Activated CD8-positive, alpha-beta memory T cell treated with anti-CD3 and anti-CD28 coated beads for 36 hours (primary cell): ENCODE measurements around the gene TMCC1. TPM values are rescaled to one million over a fixed set of nuclear protein-coding genes. Genes with fewer than 3 reads are reported as not detected.

Source experiments
- CTCF ChIA-PET: fragments of 350-600 bp; sonication (Branson Sonifier 250); formaldehyde crosslinking; loops from one replicate; lab custom pipeline; 2021; ENCODE audit warnings: antibody characterized with exemption; lab: Charles Lee
- POLR2A ChIA-PET: fragments of 350-600 bp; sonication (Branson Sonifier 250); formaldehyde crosslinking; loops from one replicate; lab custom pipeline; 2021; ENCODE audit warnings: antibody characterized with exemption; lab: Charles Lee
- total RNA-seq, 2 experiments: library from RNA; stranded (reverse); gene quantifications; one replicate each; pipeline ENCODE4 v1.2.3, GENCODE V29; 2021

The TMCC1 gene
- total RNA-seq, 2 experiments from 2014 or later, result 14.7 to 16.3 TPM

DNA sequence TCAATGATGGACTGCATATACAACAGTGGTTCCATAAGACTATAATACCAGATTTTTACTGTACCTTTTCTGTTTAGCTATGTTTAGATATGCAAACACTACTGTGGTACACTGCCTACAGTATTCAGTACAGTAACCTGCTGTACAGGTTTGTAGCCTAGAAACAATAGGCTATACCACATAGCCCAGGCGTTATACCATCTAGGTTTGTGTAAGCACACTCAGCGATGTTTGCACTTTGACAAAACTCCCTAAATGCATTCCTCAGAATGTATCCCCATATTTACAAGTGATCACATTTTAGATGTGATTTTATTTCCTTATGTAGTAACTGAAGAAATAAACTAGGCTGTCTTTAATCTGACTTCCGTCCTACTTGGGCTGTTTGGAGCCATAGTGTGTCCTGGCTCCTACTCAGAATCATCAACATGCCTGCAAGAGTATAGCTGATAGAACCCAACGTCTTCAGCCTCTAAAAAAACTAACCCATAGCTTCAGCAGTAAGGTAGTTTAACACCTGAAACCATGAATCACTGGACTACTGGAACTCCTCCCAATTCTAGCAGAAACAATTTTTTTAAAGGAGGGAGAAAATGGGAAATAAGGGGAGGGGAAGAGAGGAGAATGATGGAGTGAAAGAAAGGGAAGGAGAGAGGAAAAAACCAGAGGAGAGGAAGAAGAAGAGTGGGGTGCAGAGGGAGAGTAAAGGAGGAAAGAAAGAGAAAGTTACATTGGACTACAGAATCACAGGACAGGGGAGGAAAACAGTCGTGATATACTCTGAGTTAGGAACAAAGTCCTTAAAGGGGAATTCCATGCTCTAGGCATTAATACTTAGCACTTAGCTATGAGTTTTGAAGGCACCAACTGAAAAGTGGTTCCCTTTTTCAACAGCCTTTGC, 219.4 kb downstream of the TMCC1 start:
- ChIA-PET POLR2A (no interaction called here), CTCF (interaction anchor here (0.8 kb wide), 1 partner anchor 31 kb away, joined by 3 read pairs; no protein-coding TSS in a partner anchor)

GRCh38 chr3:129673012-129673411, 220.5 kb downstream of the TMCC1 start:
- ChIA-PET POLR2A (no interaction called here), CTCF (no interaction called here)

DNA sequence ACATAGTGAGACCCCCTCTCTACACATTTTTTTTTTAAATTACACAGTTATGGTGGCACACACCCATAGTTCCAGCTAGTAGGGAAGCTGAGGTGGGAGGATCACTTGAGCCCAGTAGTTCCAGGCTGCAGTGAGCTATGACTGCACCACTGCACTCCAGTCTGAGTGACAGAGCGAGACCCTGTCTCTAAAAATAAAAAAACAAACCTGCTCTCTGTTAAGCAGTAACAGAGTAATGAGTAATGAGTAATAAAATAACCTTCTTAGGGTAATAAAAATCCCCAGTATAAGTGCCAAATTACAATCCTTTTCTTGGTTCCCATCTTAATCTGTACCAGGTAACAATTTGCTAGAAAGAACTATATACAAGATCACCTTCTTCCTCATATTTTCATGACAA, 221.1 kb downstream of the TMCC1 start:
- ChIA-PET CTCF (no interaction called here), POLR2A (no interaction called here)

DNA sequence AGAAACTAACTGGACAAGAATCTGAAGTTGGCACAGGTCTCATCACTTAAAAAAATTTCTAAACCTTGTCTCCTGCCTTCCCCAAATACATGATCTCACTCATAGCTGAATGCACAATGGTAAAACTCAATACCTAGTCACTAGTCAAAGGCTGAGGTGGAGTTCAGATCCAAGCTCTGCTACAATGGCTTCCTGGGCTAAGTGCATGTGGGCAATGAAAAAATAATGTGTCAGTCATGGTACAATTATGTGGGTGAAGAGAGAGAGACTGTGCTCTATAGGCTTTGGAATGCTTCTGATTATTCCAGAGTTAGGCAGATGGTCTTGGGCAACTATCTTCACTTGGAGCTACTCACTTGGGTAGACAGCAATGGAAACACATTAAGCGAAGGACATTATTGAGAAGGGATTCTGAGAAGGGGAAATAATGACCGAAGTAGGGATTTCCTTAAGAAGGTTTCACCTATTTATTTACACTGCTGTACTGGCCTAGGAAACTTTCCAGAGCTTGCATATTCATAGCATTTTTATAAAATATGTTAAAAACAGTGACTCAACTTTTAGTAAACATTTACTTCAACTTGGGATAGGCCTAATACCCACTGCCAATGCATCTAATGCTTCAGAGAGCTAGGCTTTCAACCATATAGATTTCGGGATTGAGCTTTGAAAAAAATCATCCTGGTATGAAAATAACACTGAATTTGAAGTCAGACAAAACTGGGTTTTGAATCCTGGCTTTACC, 228.3 kb downstream of the TMCC1 start:
- ChIA-PET POLR2A (no interaction called here), CTCF (no interaction called here)

GRCh38 chr3:129663930-129664646, 229.4 kb downstream of the TMCC1 start:
- POLR2A ChIA-PET, result interaction anchor here (0.6 kb wide), 1 partner anchor 429 kb away, joined by 6 read pairs; no protein-coding TSS in a partner anchor
- CTCF ChIA-PET, result interaction anchor here (0.6 to 1.2 kb wide), 2 partner anchors 259 to 270 kb away, joined by 3 to 4 read pairs; no protein-coding TSS in a partner anchor

DNA sequence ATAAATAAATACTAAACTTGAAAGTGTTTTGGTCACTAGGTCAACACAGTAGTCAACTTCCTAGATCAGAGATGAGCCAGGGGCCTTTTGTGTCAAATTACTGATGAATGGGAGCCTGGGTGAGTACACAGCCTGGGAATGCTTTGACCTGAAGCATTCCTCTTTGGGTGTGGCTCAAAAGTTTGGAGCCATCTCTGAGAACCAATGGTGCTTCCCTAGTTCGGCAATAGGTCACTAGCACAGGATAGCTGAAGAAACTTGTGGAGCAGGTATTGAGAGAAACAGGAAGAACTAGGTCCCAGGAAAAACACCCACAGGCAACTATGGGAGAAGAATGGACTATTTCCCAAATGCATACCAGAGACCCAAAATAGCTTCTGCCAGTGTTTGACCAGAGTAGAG, 230.5 kb downstream of the TMCC1 start:
- CTCF ChIA-PET, result interaction anchor here (1.2 kb wide), 1 partner anchor 271 kb away, joined by 3 read pairs; no protein-coding TSS in a partner anchor
- POLR2A ChIA-PET, result no interaction called here

DNA sequence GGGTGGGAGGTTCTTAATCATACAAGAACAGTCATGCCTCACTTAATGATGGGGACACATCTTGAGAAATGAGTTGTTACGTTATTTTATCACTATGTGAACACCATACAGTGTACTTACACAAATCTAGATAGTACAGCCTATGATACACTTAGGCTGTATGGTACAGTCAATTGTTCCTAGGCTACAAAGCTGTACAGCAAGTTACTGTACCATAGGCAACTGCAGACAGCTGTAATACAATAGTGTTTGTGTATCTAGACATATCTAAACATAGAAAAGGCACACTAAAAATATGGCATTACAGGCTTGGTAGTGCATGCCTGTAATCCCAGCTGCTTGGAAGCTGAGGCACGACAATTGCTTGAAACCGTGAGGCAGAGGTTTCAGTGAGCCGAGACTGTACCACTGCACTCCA, 231.3 kb downstream of the TMCC1 start:
- CTCF ChIA-PET, result no interaction called here
- POLR2A ChIA-PET, result no interaction called here

DNA sequence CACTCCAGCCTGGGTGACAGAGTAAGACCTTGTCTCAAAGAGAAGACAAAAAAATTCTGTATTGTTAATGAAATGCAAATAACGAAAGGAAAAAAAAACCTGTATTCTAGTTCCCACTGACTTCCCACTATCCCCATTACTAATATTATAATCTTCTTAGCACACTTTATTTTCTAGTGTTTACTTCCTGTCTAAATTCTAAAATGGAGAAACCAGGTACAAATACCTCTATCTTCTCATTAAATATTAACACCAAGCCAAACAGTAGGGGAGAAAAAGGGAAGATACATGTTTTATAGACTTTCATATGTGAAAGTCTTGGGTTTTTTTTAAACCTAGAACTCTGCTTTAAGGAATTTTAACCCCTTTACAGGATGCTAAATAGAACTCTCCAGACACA, 231.7 kb downstream of the TMCC1 start:
- ChIA-PET CTCF (no interaction called here), POLR2A (no interaction called here)

DNA sequence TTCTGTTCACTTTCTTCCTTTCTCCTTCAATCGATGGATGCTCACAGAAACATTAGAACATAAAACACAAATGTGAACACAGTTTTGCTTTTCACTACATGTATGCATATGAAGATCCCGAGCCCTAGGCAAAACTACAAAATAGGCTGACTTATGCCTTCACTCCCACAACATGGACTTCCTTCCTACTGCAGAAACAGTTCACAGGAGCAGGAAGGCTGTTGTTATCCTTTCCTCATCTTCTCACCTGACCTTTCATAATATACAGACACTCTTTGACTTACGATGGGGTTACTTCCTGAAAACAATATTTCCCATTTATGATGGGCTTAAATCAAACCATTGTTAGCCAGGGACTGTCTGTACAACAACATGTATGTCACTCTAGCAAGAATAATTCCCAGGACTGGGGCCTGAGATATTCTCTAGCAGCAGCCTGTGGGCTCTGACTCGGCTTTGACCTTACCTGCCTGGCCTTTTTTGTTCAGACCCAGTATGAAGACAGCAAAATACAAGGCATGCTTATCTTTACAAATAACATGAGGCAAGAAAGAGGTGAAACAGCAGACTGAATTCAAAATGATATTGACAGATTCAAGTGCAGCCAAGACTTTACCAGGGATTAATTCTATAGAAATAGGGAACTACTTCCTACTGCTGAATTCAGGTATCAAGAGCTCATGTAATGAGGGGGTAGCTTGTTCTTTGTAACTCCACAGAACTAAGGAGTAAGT, 235.2 kb downstream of the TMCC1 start:
- ChIA-PET CTCF (interaction anchor here (1.1 kb wide), 1 partner anchor 10 kb away, joined by 3 read pairs; no protein-coding TSS in a partner anchor), POLR2A (no interaction called here)

DNA sequence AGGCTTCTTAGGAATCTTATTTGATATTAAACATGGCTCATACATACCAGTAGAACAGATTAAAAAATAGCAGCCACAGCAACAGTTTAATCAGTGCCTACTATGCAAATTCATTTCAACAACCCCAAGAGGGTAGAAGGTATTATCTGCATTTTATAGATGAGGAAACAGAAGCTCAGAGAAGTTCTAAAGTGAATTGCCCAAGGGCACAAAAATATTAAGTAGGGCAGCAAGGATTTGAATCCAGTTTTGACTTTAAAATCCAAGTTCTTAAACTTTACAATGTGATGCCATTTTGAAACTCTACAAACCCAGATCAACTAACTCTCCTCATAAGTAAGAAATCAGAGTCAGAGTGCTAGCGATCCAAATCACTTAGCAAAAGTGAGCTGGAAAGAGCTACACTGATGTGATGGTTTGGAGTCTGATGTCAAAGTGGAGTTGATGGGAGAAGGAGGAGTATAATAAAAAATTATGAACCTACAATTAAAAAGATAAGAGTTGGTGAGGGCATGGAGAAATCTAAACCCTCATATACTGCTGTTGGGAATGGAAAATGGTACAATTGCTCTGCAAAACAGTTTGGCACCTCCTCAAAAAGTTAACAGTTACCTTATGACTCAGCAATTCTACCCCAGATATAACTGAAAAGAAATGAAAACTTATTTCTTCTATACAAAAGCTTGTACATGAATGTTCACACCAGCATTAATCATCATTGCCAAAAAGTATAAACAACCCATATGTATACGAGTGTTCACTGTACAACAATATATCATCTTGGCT, 236.1 kb downstream of the TMCC1 start:
- ChIA-PET POLR2A (no interaction called here), CTCF (no interaction called here)

GRCh38 chr3:129656659-129657247, 236.8 kb downstream of the TMCC1 start:
- ChIA-PET CTCF (no interaction called here), POLR2A (no interaction called here)

GRCh38 chr3:129655291-129655700, 238.2 kb downstream of the TMCC1 start:
- POLR2A ChIA-PET, result no interaction called here
- CTCF ChIA-PET, result no interaction called here

GRCh38 chr3:129654131-129654530, 239.4 kb downstream of the TMCC1 start:
- POLR2A ChIA-PET, result no interaction called here
- CTCF ChIA-PET, result no interaction called here

DNA sequence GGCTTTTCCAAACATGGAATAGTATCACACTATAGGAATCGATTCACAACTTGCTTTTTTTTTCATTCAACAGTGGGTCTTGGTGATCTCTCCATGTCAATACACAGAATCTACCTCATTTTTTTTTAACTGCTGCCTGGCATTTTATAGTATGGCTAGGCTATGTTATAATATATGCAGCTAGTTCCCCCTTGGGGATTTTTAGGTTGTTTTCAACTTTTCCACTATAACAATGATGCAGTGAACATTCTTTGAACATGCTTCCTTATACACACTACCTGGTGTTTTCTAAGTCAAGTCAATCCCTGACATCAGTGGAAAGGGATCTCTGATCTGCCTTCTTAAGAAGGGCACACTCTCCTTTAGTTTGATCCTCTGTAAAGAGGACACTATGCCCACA, 240.5 kb downstream of the TMCC1 start:
- ChIA-PET CTCF (no interaction called here), POLR2A (no interaction called here)

DNA sequence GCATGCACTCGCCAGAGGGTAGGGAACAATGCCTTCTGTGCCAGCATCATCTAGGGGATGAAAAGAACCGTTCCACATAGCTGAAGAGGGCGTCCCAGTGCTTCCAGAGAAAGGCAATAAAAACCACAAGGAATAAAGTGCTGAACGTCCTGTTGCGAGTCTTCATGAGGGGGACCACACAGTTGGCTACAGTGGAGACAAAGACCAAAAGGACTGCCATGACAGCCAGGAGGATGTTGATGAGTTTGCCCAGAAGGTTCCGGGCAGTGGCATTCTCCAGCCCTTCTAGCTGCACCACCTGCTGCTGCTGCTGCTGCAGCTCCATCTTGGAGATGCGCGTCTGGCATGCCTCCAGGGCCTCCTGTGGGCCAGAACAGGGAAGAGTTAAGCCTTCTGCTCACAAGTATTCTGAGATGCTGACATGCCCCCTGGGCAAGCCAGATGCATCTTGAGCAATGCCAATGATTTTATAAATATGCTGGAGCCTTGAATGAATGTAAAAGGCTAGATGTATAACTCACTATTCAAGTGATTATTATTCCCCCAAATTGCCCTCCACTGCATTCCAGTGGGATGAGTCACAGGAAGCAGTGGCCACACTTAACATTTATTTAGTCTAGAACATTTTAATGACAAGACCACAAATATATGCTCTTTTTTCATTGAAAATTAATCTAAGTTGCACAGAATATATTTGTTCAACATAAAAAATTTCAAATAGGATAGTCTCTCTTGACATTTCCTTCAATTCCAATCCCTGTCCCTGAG, 241.9 kb downstream of the TMCC1 start:
- CTCF ChIA-PET, result no interaction called here
- POLR2A ChIA-PET, result no interaction called here

DNA sequence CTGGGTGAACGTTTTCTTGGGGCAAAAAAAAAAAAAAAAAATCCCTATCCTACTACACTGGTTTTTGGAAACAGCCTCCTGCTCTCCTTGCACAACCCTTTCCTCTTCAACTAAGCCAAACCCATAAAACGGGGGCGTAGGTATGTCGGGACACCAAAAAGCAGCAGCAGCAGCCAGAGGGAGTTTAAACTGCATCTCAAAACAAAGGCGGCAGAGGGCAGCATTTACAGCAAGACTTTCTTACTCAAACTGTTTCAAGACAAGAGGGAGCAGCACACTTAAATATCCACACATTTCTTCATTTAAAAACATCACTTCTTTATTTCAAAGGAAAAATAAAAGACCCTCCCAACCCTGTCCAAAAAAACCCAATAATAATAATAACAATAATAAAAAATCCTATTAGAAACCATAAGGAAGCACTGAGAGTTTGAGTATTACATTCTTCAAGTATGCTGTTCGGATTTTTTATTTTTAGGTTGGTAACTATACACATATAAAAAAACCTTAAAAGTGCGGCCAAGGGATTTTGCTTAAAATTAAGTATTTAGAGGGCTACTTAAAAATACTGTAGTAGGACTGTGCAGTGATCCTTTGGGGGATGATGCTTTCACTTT, 243.1 kb downstream of the TMCC1 start:
- ChIA-PET CTCF (interaction anchor here (0.7 kb wide), 3 partner anchors 186 to 1059 kb away, joined by 3 to 4 read pairs (median 3); no protein-coding TSS in a partner anchor), POLR2A (no interaction called here)

DNA sequence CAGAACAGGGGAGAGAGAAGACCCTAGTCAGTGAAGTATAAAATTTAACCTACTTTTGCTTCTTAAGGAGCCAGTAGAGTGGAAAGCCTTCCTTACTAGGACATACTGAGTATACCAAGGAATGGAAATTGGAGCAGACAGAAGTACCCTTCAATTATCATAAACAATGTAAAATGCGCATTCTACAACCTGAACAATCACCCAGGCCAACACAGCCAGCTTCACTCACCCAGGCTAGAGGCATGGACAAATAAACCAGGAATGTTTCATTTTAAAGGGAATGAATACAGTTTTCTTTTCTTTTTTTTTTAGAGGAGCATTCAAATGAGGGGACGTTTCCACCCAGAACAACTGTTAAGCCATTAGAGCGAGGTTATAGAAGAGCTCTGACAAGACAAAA, 245.1 kb downstream of the TMCC1 start:
- ChIA-PET CTCF (interaction anchor here (0.6 kb wide), 1 partner anchor 312 kb away, joined by 3 read pairs; no protein-coding TSS in a partner anchor), POLR2A (no interaction called here)
